ENCODE data around the gene PLEKHJ1. TPM values are rescaled to one million over a fixed set of nuclear protein-coding genes. Genes with fewer than 3 reads are reported as not detected.
A peak's percentile ranks its signal among the peaks of the same experiment; 100 is the strongest.
"Not testable (repeated sequence)": the region's sequence is repeated elsewhere in the genome, so short reads cannot be mapped to it uniquely, and the experiment has no call there.

The PLEKHJ1 gene
- polyA plus RNA-seq (ENCODE audit: insufficient read length in 3 of 3) = 10 to 100 TPM; 54.6 to 81.6 (median 79.2) TPM
- long read RNA-seq, donor 1, transcript PLEKHJ1-201 (6 exons, 1,206 nt) = major isoform, 34 of 36 reads
- long read RNA-seq, donor 1, partial matches to known transcripts = 0 of 36 reads
- long read RNA-seq, donor 1, other reads (novel, unspliced or antisense) = 0 of 36 reads
- long read RNA-seq, donor 2, transcript PLEKHJ1-201 (6 exons, 1,206 nt) = major isoform, 18 of 26 reads
- long read RNA-seq, donor 2, partial matches to known transcripts = 0 of 26 reads
- long read RNA-seq, donor 2, other reads (novel, unspliced or antisense) = 0 of 26 reads
- long read RNA-seq, donor 3, transcript PLEKHJ1-201 (6 exons, 1,206 nt) = major isoform, 52 of 237 reads
- long read RNA-seq, donor 3, transcript PLEKHJ1-206 (5 exons, 1,311 nt) = minor isoform, 5 of 237 reads
- long read RNA-seq, donor 3, partial matches to known transcripts = 178 of 237 reads
- long read RNA-seq, donor 3, other reads (novel, unspliced or antisense) = 0 of 237 reads
- long read RNA-seq, donor 4, transcript PLEKHJ1-206 (5 exons, 1,311 nt) = minor isoform, 7 of 126 reads
- long read RNA-seq, donor 4, transcript PLEKHJ1-201 (6 exons, 1,206 nt) = major isoform, 39 of 126 reads
- long read RNA-seq, donor 4, partial matches to known transcripts = 48 of 126 reads
- long read RNA-seq, donor 4, other reads (novel, unspliced or antisense) = 30 of 126 reads
- long read RNA-seq, donor 5 = 0 reads
- long read RNA-seq, donor 6, transcript PLEKHJ1-206 (5 exons, 1,311 nt) = minor isoform, 7 of 241 reads
- long read RNA-seq, donor 6, transcript PLEKHJ1-201 (6 exons, 1,206 nt) = major isoform, 36 of 241 reads
- long read RNA-seq, donor 6, partial matches to known transcripts = 150 of 241 reads
- long read RNA-seq, donor 6, other reads (novel, unspliced or antisense) = 44 of 241 reads
- long read RNA-seq, donor 7, transcript PLEKHJ1-201 (6 exons, 1,206 nt) = major isoform, 36 of 47 reads
- long read RNA-seq, donor 7, partial matches to known transcripts = 0 of 47 reads
- long read RNA-seq, donor 7, other reads (novel, unspliced or antisense) = 6 of 47 reads
- long read RNA-seq, donor 8 = 0 reads
- long read RNA-seq, donor 9, transcript PLEKHJ1-201 (6 exons, 1,206 nt) = major isoform, 31 of 41 reads
- long read RNA-seq, donor 9, partial matches to known transcripts = 0 of 41 reads
- long read RNA-seq, donor 9, other reads (novel, unspliced or antisense) = 0 of 41 reads
- long read RNA-seq, donor 10, transcript PLEKHJ1-201 (6 exons, 1,206 nt) = major isoform, 23 of 30 reads
- long read RNA-seq, donor 10, transcript PLEKHJ1-206 (5 exons, 1,311 nt) = minor isoform, 6 of 30 reads
- long read RNA-seq, donor 10, partial matches to known transcripts = 0 of 30 reads
- long read RNA-seq, donor 10, other reads (novel, unspliced or antisense) = 0 of 30 reads
- long read RNA-seq, donor 11, transcript PLEKHJ1-201 (6 exons, 1,206 nt) = major isoform, 38 of 41 reads
- long read RNA-seq, donor 11, partial matches to known transcripts = 0 of 41 reads
- long read RNA-seq, donor 11, other reads (novel, unspliced or antisense) = 0 of 41 reads
- long read RNA-seq, donor 12, transcript PLEKHJ1-201 (6 exons, 1,206 nt) = major isoform, 23 of 112 reads
- long read RNA-seq, donor 12, partial matches to known transcripts = 82 of 112 reads
- long read RNA-seq, donor 12, other reads (novel, unspliced or antisense) = 0 of 112 reads
- long read RNA-seq, donor 13 = 0 reads
- long read RNA-seq, donor 14, transcript PLEKHJ1-201 (6 exons, 1,206 nt) = major isoform, 58 of 67 reads
- long read RNA-seq, donor 14, transcript PLEKHJ1-206 (5 exons, 1,311 nt) = minor isoform, 6 of 67 reads
- long read RNA-seq, donor 14, partial matches to known transcripts = 0 of 67 reads
- long read RNA-seq, donor 14, other reads (novel, unspliced or antisense) = 0 of 67 reads
- long read RNA-seq, donor 15, transcript PLEKHJ1-201 (6 exons, 1,206 nt) = major isoform, 17 of 94 reads
- long read RNA-seq, donor 15, partial matches to known transcripts = 55 of 94 reads
- long read RNA-seq, donor 15, other reads (novel, unspliced or antisense) = 20 of 94 reads
- long read RNA-seq, donor 16, transcript PLEKHJ1-201 (6 exons, 1,206 nt) = major isoform, 98 of 358 reads
- long read RNA-seq, donor 16, transcript PLEKHJ1-206 (5 exons, 1,311 nt) = minor isoform, 17 of 358 reads
- long read RNA-seq, donor 16, partial matches to known transcripts = 106 of 358 reads
- long read RNA-seq, donor 16, other reads (novel, unspliced or antisense) = 127 of 358 reads

GRCh38 chr19:2236314-2237050, at the start of gene PLEKHJ1, which contains the start of gene SF3A2:
Gene PLEKHJ1, minus strand, starts transcription at chr19:2236329. Its CDS starts 81 bp downstream, at chr19:2236248.
Gene SF3A2, plus strand, starts transcription at chr19:2236824. Its CDS starts 6,595 bp downstream, at chr19:2243419.
- peak; percentile 92 to 97 (median 95) for DNase-seq (ENCODE audit: extremely low read depth in 1 of 11, low read depth in 9 of 11, low spot score in 4 of 11)

- DNase-seq (ENCODE audit: extremely low read depth in 1 of 11, low read depth in 9 of 11, low spot score in 4 of 11) = no peak
These were observed 47.8 kb upstream of the PLEKHJ1 start for GRCh38 chr19:2283835-2284507.

GRCh38 chr19:2282862-2283237, 46.7 kb upstream of the PLEKHJ1 start:
- no peak for DNase-seq (ENCODE audit: extremely low read depth in 1 of 11, low read depth in 9 of 11, low spot score in 4 of 11)

- DNase-seq (ENCODE audit: extremely low read depth in 1 of 11, low read depth in 9 of 11, low spot score in 4 of 11) = peak in 1 of 11 donors; percentile 61
These were observed 46.1 kb upstream of the PLEKHJ1 start, which contains the start of gene PEAK3 for GRCh38 chr19:2282062-2282861. Gene PEAK3, minus strand, starts transcription at chr19:2282175. Its CDS starts 1,244 bp downstream, at chr19:2280931.

- not testable (repeated sequence) for DNase-seq (ENCODE audit: extremely low read depth in 1 of 11, low read depth in 9 of 11, low spot score in 4 of 11)
These were observed 45.3 kb upstream of the PLEKHJ1 start for GRCh38 chr19:2281265-2282061.

GRCh38 chr19:2280633-2281264, 44.6 kb upstream of the PLEKHJ1 start:
- no peak for DNase-seq (ENCODE audit: extremely low read depth in 1 of 11, low read depth in 9 of 11, low spot score in 4 of 11)

- no peak for DNase-seq (ENCODE audit: extremely low read depth in 1 of 11, low read depth in 9 of 11, low spot score in 4 of 11)
These were observed 42.5 kb upstream of the PLEKHJ1 start for GRCh38 chr19:2278459-2279158.

- no peak for DNase-seq (ENCODE audit: extremely low read depth in 1 of 11, low read depth in 9 of 11, low spot score in 4 of 11)
These were observed 41.0 kb upstream of the PLEKHJ1 start for GRCh38 chr19:2277138-2277537.

GRCh38 chr19:2276429-2276986, 40.4 kb upstream of the PLEKHJ1 start:
- no peak for DNase-seq (ENCODE audit: extremely low read depth in 1 of 11, low read depth in 9 of 11, low spot score in 4 of 11)

- DNase-seq (ENCODE audit: extremely low read depth in 1 of 11, low read depth in 9 of 11, low spot score in 4 of 11) = no peak
These were observed 39.7 kb upstream of the PLEKHJ1 start for GRCh38 chr19:2275588-2276428.

GRCh38 chr19:2274931-2275535, 38.9 kb upstream of the PLEKHJ1 start:
- no peak for DNase-seq (ENCODE audit: extremely low read depth in 1 of 11, low read depth in 9 of 11, low spot score in 4 of 11)
